H9 (cell line): ENCODE measurements around the gene CLDN8. TPM values are rescaled to one million over a fixed set of nuclear protein-coding genes. Genes with fewer than 3 reads are reported as not detected.

Source experiments
- DNase-seq: peaks from one replicate; pipeline ENCODE4 v3.0.0-alpha.2; 2017
- H2AFZ ChIP-seq: one replicate; pipeline ENCODE4 v1.6.1; 2013; ENCODE audit warnings: mild to moderate bottlenecking, low read length, control low read depth, moderate library complexity
- H2AK5ac ChIP-seq: 2 replicates; pipeline ENCODE4 v1.6.1; 2013; ENCODE audit warnings: low read length, control low read depth, mixed read lengths; ENCODE audit not compliant: insufficient read length
- H2BK120ac ChIP-seq: one replicate; pipeline ENCODE4 v1.6.1; 2013; ENCODE audit warnings: low read depth, mild to moderate bottlenecking, low read length, control low read depth, inconsistent platforms; ENCODE audit not compliant: poor library complexity, severe bottlenecking
- H2BK12ac ChIP-seq: 2 replicates; pipeline ENCODE4 v1.6.1; 2013; ENCODE audit warnings: low read length, control low read depth, mixed read lengths, low read depth; ENCODE audit not compliant: insufficient read length
- H2BK15ac ChIP-seq: 2 replicates; pipeline ENCODE4 v1.6.1; 2013; ENCODE audit warnings: low read depth, low read length, control low read depth
- H2BK20ac ChIP-seq: one replicate; pipeline ENCODE4 v1.6.1; 2013; ENCODE audit warnings: low read depth, mild to moderate bottlenecking, low read length, control low read depth, inconsistent platforms; ENCODE audit not compliant: poor library complexity, severe bottlenecking
- H2BK5ac ChIP-seq: 2 replicates; pipeline ENCODE4 v1.6.1; 2013; ENCODE audit warnings: low read length, control low read depth, mixed read lengths; ENCODE audit not compliant: insufficient read length
- H3K14ac ChIP-seq: 2 replicates; pipeline ENCODE4 v1.6.1; 2013; ENCODE audit warnings: low read length, control low read depth; ENCODE audit not compliant: insufficient read depth
- H3K18ac ChIP-seq: 2 replicates; pipeline ENCODE4 v1.6.1; 2013; ENCODE audit warnings: low read depth, mild to moderate bottlenecking, mixed read lengths, low read length, control low read depth; ENCODE audit not compliant: insufficient read length
- H3K23ac ChIP-seq: 2 replicates; pipeline ENCODE4 v1.6.1; 2013; ENCODE audit warnings: low read length, control low read depth, mixed read lengths, low read depth; ENCODE audit not compliant: insufficient read length
- H3K23me2 ChIP-seq: 2 replicates; pipeline ENCODE4 v1.6.1; 2013; ENCODE audit warnings: low read depth, mild to moderate bottlenecking, mixed read lengths, low read length, control low read depth; ENCODE audit not compliant: insufficient read length, poor library complexity, severe bottlenecking
- H3K27ac ChIP-seq: 2 replicates; pipeline ENCODE4 v1.5.1; 2013; ENCODE audit warnings: low read length, control low read depth, mixed read lengths, low read depth; ENCODE audit not compliant: insufficient read length
- H3K27me3 ChIP-seq: 2 replicates; pipeline ENCODE4 v1.6.1; 2013; ENCODE audit warnings: low read length, control low read depth, inconsistent platforms; ENCODE audit not compliant: insufficient read depth
- H3K4ac ChIP-seq: 2 replicates; pipeline ENCODE4 v1.6.1; 2013; ENCODE audit warnings: low read depth, mild to moderate bottlenecking, control low read depth, inconsistent platforms, low read length, moderate library complexity
- H3K4me1 ChIP-seq: 2 replicates; pipeline ENCODE4 v1.6.1; 2013; ENCODE audit warnings: low read length, control low read depth, inconsistent platforms; ENCODE audit not compliant: insufficient read depth
- H3K4me2 ChIP-seq: 2 replicates; pipeline ENCODE4 v1.6.1; 2013; ENCODE audit warnings: low read length, control low read depth, mixed read lengths; ENCODE audit not compliant: insufficient read length, insufficient read depth
- H3K56ac ChIP-seq: 2 replicates; pipeline ENCODE4 v1.6.1; 2013; ENCODE audit warnings: low read depth, mild to moderate bottlenecking, mixed read lengths, low read length, control low read depth; ENCODE audit not compliant: insufficient read length
- H3K79me1 ChIP-seq: 2 replicates; pipeline ENCODE4 v1.6.1; 2013; ENCODE audit warnings: low read depth, mild to moderate bottlenecking, moderate library complexity, low read length, control low read depth, inconsistent platforms; ENCODE audit not compliant: insufficient read depth, poor library complexity, severe bottlenecking
- H3K79me2 ChIP-seq: 2 replicates; pipeline ENCODE4 v1.6.1; 2013; ENCODE audit warnings: low read length, control low read depth, inconsistent platforms; ENCODE audit not compliant: insufficient read depth
- H3K9ac ChIP-seq: 2 replicates; pipeline ENCODE4 v1.6.1; 2013; ENCODE audit warnings: low read length, control low read depth, mixed read lengths; ENCODE audit not compliant: insufficient read length; ENCODE audit errors: extremely low read depth
- H3K9me3 ChIP-seq: one replicate; pipeline ENCODE4 v1.6.1; 2013; ENCODE audit warnings: low read depth, low read length, inconsistent platforms; ENCODE audit not compliant: control insufficient read depth
- H3T11ph ChIP-seq: one replicate; pipeline ENCODE4 v1.6.1; 2013; ENCODE audit warnings: mild to moderate bottlenecking, low read length, control low read depth, inconsistent platforms
- H4K20me1 ChIP-seq: one replicate; pipeline ENCODE4 v1.6.1; 2013; ENCODE audit not compliant: control insufficient read depth, insufficient read length, insufficient read depth
- H4K5ac ChIP-seq: 2 replicates; pipeline ENCODE4 v1.6.1; 2013; ENCODE audit warnings: low read depth, mild to moderate bottlenecking, mixed read lengths, low read length, control low read depth; ENCODE audit not compliant: insufficient read length
- H4K8ac ChIP-seq: replicated peaks from 2 replicates; pipeline ENCODE4 v1.6.1; 2013; ENCODE audit warnings: low read length, control low read depth, mixed read lengths, low read depth; ENCODE audit not compliant: insufficient read length
- H4K91ac ChIP-seq: 2 replicates; pipeline ENCODE4 v1.6.1; 2013; ENCODE audit warnings: low read depth, mild to moderate bottlenecking, moderate library complexity, mixed read lengths, low read length, control low read depth; ENCODE audit not compliant: insufficient read length
- H3K27ac Mint-ChIP-seq, 3 experiments: 2 replicates in 2 of 3; 3 replicates in 1 of 3; pipeline ENCODE4 v1.8.0; 2020 to 2021; ENCODE audit warnings: mixed read lengths in 3 of 3, mild to moderate bottlenecking in 1 of 3, moderate library complexity in 1 of 3
- H3K27me3 Mint-ChIP-seq: 2 replicates; pipeline ENCODE4 v1.8.0; 2021; ENCODE audit warnings: low read depth, mild to moderate bottlenecking, moderate library complexity, mixed read lengths
- H3K36me3 Mint-ChIP-seq, 3 experiments: 2 replicates in 2 of 3; 3 replicates in 1 of 3; pipeline ENCODE4 v1.8.0; 2020 to 2021; ENCODE audit warnings: low read depth in 3 of 3, mixed read lengths in 3 of 3; ENCODE audit not compliant: insufficient read depth in 1 of 3
- H3K4me1 Mint-ChIP-seq, 2 experiments: 2 replicates each; pipeline ENCODE4 v1.8.0; 2020; ENCODE audit warnings: mixed read lengths in 2 of 2
- H3K4me3 Mint-ChIP-seq, 2 experiments: 2 replicates in 1 of 2; 3 replicates in 1 of 2; pipeline ENCODE4 v1.8.0; 2020 to 2021; ENCODE audit warnings: mild to moderate bottlenecking in 2 of 2, mixed read lengths in 2 of 2, moderate library complexity in 1 of 2
- H3K9me3 Mint-ChIP-seq, 2 experiments: 2 replicates in 1 of 2; 3 replicates in 1 of 2; pipeline ENCODE4 v1.8.0; 2020; ENCODE audit warnings: mild to moderate bottlenecking in 2 of 2, mixed read lengths in 2 of 2, moderate library complexity in 1 of 2
- CTCF ChIP-seq: fragments of 200-600 bp; sonication (generic); conservative IDR thresholded peaks from 3 replicates; pipeline ENCODE4 v1.8.0; 2021; ENCODE audit warnings: antibody characterized with exemption, mild to moderate bottlenecking
- total RNA-seq: library from RNA; stranded (reverse); gene quantifications from 2 replicates; pipeline ENCODE4 v1.2.1, GENCODE V29; 2021

CLDN8 gene
- total RNA-seq, 1 experiment from 2014 or later: not detected

DNA sequence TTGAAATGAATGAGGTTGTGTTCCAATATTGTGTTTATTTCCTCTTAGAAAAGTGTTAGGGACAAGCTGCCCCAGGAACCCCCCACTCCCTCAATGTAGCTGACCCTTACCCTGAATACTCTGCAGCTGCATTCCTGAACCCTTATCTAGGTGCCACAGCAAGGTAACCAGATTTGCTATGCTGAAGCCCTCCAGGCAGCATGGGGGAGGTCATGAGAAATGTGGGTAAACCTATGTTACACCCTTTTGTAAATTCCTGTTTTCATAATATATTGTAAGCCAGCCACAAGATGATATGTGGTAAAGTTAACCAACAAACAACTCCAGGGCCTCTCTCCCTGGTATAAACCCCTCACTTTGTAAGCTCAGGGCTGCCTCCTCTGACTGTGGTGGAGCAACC lies 27.8 kb upstream of the CLDN8 start:
- no peak overlapping the region for H4K91ac ChIP-seq
- no peak overlapping the region for H3K27ac ChIP-seq
- Mint-ChIP-seq H3K27ac (no peak overlapping the region), H3K27me3 (no peaks in the 10 kb centered on the region), H3K4me1 (no peaks in the 10 kb centered on the region; a peak in 1 of 4 replicates), H3K4me3 (no peak overlapping the region), H3K9me3 (no peaks in the 10 kb centered on the region), H3K36me3 (no peaks in the 10 kb centered on the region)
- TF ChIP-seq CTCF: no peak
- H3K4ac ChIP-seq: no peak overlapping the region
- no peak overlapping the region for H3K23ac ChIP-seq
- H3K14ac ChIP-seq: no peak overlapping the region
- H3K4me1 ChIP-seq: no peaks in the 10 kb centered on the region
- no peak overlapping the region for H3K56ac ChIP-seq
- DNase-seq: no peak
- H3K23me2 ChIP-seq: no peaks in the 10 kb centered on the region
- no peaks in the 10 kb centered on the region for H3K79me2 ChIP-seq
- no peaks in the 10 kb centered on the region for H4K20me1 ChIP-seq
- H2AK5ac ChIP-seq: no peak overlapping the region
- H2BK15ac ChIP-seq: no peak overlapping the region
- H3T11ph ChIP-seq: no peak overlapping the region
- H3K9me3 ChIP-seq: no peaks in the 10 kb centered on the region
- no peaks in the 10 kb centered on the region for H3K27me3 ChIP-seq
- H2AFZ ChIP-seq: no peak overlapping the region
- no peak overlapping the region for H3K9ac ChIP-seq
- H4K8ac ChIP-seq: no peak overlapping the region
- no peak overlapping the region for H2BK20ac ChIP-seq
- H2BK120ac ChIP-seq: no peak overlapping the region
- no peak overlapping the region for H3K18ac ChIP-seq
- no peak overlapping the region for H3K4me2 ChIP-seq
- no peak overlapping the region for H2BK5ac ChIP-seq
- no peak overlapping the region for H2BK12ac ChIP-seq
- no peak overlapping the region for H4K5ac ChIP-seq
- H3K79me1 ChIP-seq: no peaks in the 10 kb centered on the region
